ENCODE measurements around the gene BTBD19. TPM values are rescaled to one million over a fixed set of nuclear protein-coding genes. Genes with fewer than 3 reads are reported as not detected.
A peak's percentile ranks its signal among the peaks of the same experiment; 100 is the strongest.

The BTBD19 gene
- total RNA-seq, 2 donors from 2014 or later, result 5.7 to 9.9 TPM

DNA sequence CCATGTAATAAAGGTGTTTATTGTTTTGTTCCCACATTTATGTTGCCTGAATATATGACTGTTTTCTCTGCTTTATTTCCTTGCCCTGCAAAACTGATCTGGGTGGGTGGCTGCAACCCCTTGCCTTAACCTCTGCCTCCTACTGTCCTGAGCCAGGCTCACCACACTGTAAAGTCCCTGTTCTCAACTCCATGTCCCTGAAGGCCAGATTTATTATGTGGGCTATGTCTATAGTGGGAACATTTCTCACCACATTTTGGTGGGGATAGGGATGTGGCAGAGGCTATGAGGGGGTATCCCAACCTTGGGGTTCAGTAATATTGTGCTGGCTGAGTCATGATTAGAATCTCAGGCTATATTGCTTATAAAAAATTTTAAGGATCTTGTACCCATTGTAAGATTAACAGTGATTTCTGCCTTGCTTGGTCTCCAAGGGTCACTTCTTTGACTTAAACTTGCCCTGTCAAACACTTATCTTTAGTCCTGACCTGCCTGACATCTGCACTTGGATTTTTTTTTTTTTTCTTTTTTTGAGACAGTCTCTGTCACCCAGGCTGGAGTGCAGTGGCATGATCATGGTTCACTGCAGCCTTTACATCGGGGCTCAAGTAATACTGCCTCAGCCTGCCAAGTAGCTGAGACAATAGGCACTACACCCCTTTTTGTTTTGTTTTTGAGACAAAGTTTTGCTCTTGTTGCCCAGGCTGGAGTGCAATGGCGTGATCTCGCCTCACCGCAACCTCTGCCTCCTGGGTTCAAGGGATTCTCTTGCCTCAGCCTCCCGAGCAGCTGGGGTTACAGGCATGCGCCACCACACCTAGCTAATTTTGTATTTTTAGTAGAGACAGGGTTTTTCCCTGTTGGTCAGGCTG lies 29.4 kb upstream of the BTBD19 start:
- intact Hi-C loops (cut with DNase I), result no loop called here
- no peak overlapping the region for H3K4me3 ChIP-seq
- no peaks in the 10 kb centered on the region for H3K9me3 ChIP-seq
- ATAC-seq (no peak), DNase-seq (no peak)
- no peak for TF ChIP-seq POLR2A (IDR thresholded peaks at IDR 0.05)
- TF ChIP-seq CTCF (IDR thresholded peaks at IDR 0.05), result no peak
- peaks cover 6 to 20% of the 10 kb centered on the region in 2 donors for H3K36me3 ChIP-seq (replicated peaks in 1 of 2; ENCODE audit: insufficient read depth in 1 of 2, low read depth in 2 of 2)
- no peaks in the 10 kb centered on the region for H3K27me3 ChIP-seq
- peaks cover 35% of the 10 kb centered on the region for H3K4me1 ChIP-seq
- H3K27ac ChIP-seq, result no peak overlapping the region
- WGBS, 2 donors, result 94 to 98% methylated on average over 6 of the region's 6 CpGs

GRCh38 chr1:44780583-44781121 lies 27.7 kb upstream of the BTBD19 start:
- no peak for DNase-seq
- WGBS, 2 donors, result 89% methylated on average over 14 of the region's 14 CpGs
- Histone ChIP-seq H3K4me1 (peaks cover 43% of the 10 kb centered on the region), H3K36me3 (replicated peaks in 1 of 2; ENCODE audit: insufficient read depth in 1 of 2, low read depth in 2 of 2) (peaks cover 6 to 20% of the 10 kb centered on the region in 2 donors), H3K27me3 (no peaks in the 10 kb centered on the region), H3K9me3 (no peaks in the 10 kb centered on the region), H3K4me3 (no peak overlapping the region), H3K27ac (no peak overlapping the region)
- ATAC-seq, result no peak
- intact Hi-C loops (cut with DNase I), result no loop called here
- TF ChIP-seq POLR2A (IDR thresholded peaks at IDR 0.05), result no peak
- no peak for TF ChIP-seq CTCF (IDR thresholded peaks at IDR 0.05)

DNA sequence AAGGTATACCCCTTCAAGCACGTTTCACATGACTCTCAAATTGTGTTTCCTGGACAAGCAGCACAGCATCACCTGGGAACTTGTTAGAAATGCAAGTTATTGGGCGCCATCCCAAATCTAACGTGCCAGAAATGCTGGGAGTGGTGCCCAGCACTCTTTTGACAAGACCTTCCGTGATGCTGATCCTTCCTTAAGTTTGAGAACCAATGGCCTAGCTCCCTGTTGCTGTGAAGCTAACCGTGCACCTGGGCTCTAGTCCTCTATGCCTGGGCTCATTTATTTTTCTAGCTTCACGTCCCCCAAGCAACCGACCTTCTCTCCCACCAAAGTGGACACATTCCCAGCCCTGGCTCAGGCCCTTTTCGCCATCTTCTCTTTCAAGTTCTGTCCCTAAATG lies 24.6 kb upstream of the BTBD19 start:
- DNase-seq (peak in 3 of 4 donors; percentile 47 to 51 (median 48)), ATAC-seq (no peak)
- no peak overlapping the region for H3K4me3 ChIP-seq
- peaks cover 31% of the 10 kb centered on the region for H3K4me1 ChIP-seq
- H3K9me3 ChIP-seq, result no peaks in the 10 kb centered on the region
- WGBS, 2 donors, result 37 to 46% methylated on average over 8 of the region's 8 CpGs
- no peaks in the 10 kb centered on the region for H3K27me3 ChIP-seq
- intact Hi-C loops (cut with DNase I), result no loop called here
- TF ChIP-seq POLR2A (IDR thresholded peaks at IDR 0.05), result no peak
- no peak for TF ChIP-seq CTCF (IDR thresholded peaks at IDR 0.05)
- H3K27ac ChIP-seq, result peak overlapping the region in 1 of 4 donors; percentile 35
- peaks cover under 1 to 10% of the 10 kb centered on the region in 2 donors for H3K36me3 ChIP-seq (replicated peaks in 1 of 2; ENCODE audit: insufficient read depth in 1 of 2, low read depth in 2 of 2)

- Histone ChIP-seq H3K4me1 (peaks cover 31% of the 10 kb centered on the region), H3K27me3 (no peaks in the 10 kb centered on the region), H3K27ac (peak overlapping the region in 1 of 4 donors; percentile 35), H3K36me3 (replicated peaks in 1 of 2; ENCODE audit: insufficient read depth in 1 of 2, low read depth in 2 of 2) (peaks cover 0 to 5% of the 10 kb centered on the region in 2 donors), H3K4me3 (peak overlapping the region in 1 of 2 donors; percentile 8), H3K9me3 (no peaks in the 10 kb centered on the region)
- DNase-seq (peak in 1 of 4 donors; percentile 44), ATAC-seq (peak; percentile 12)
- intact Hi-C loops (cut with DNase I), result no loop called here
- no peak for TF ChIP-seq POLR2A (IDR thresholded peaks at IDR 0.05)
- TF ChIP-seq CTCF (IDR thresholded peaks at IDR 0.05), result no peak
- WGBS, 2 donors, result 18 to 37% methylated on average over 3 to 34 of the region's 71 CpGs
Measured at GRCh38 chr1:44784094-44785028, 24.0 kb upstream of the BTBD19 start.

All from body of pancreas (tissue), 4 donors.